ENCODE results near the gene ZBTB7C. TPM values are rescaled to one million over a fixed set of nuclear protein-coding genes. Genes with fewer than 3 reads are reported as not detected.

The ZBTB7C gene
- total RNA-seq, 1 experiment from 2014 or later = 0.33 TPM

DNA sequence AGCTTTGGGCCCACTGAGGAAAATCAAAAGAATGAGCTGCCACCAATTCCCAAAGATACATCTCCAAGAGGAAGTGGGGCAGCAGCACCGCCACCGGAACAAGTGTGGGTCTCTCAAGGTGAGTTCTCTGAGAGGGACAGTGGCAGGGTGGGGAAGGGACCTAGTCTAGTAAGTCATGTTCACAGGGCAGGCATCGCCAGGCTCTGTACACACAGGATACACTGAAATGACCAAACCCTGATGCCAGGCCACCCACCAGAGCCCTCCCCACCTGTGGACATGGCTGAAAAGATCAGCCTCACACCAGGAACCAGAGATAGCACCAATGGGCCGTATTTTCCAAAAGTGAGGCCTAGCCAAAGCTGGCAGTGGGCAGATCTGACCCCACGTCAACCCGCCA, 370.5 kb downstream of the ZBTB7C start:
- no peak overlapping the region for H2BK5ac ChIP-seq (ENCODE audit: insufficient read length, low read length)
- no peak overlapping the region for H3K27ac ChIP-seq (ENCODE audit: insufficient read length, low read depth, low read length)
- peaks cover 0 to 3% of the 10 kb centered on the region in 2 experiments; a peak in 3 of 4 replicates for H3K4me1 Mint-ChIP-seq
- H4K5ac ChIP-seq (ENCODE audit: insufficient read length, low read depth, low read length) = no peak overlapping the region
- H3K14ac ChIP-seq (ENCODE audit: insufficient read depth, low read length) = no peak overlapping the region
- H3K4me2 ChIP-seq (ENCODE audit: insufficient read depth, insufficient read length, low read length) = no peak overlapping the region
- peaks cover 0 to 3% (median 0%) of the 10 kb centered on the region in 3 experiments; a peak in 1 of 7 replicates for H3K36me3 Mint-ChIP-seq (ENCODE audit: insufficient read depth in 1 of 3, low read depth in 3 of 3)
- H3K23ac ChIP-seq (ENCODE audit: insufficient read length, low read depth, low read length) = no peak overlapping the region
- DNase-seq = no peak
- H3K79me1 ChIP-seq (ENCODE audit: insufficient read depth, low read depth, low read length, poor library complexity, severe bottlenecking) = no peaks in the 10 kb centered on the region
- no peak overlapping the region for H2BK12ac ChIP-seq (ENCODE audit: insufficient read length, low read depth, low read length)
- H3K27ac Mint-ChIP-seq = no peak overlapping the region; a peak in 1 of 7 replicates
- H3K56ac ChIP-seq (ENCODE audit: insufficient read length, low read depth, low read length) = no peak overlapping the region
- H3K18ac ChIP-seq (ENCODE audit: insufficient read length, low read depth, low read length) = no peak overlapping the region
- H3K27me3 ChIP-seq (ENCODE audit: insufficient read depth, low read length) = no peaks in the 10 kb centered on the region
- H2BK120ac ChIP-seq (ENCODE audit: low read depth, low read length, poor library complexity, severe bottlenecking) = no peak overlapping the region
- TF ChIP-seq CTCF (conservative IDR thresholded peaks at IDR 0.05) = no peak
- no peak overlapping the region; a peak in 1 of 5 replicates for H3K4me3 Mint-ChIP-seq
- no peaks in the 10 kb centered on the region for H3K79me2 ChIP-seq (ENCODE audit: insufficient read depth, low read length)
- no peaks in the 10 kb centered on the region for H4K20me1 ChIP-seq (ENCODE audit: control insufficient read depth, insufficient read depth, insufficient read length)
- WGBS (ENCODE audit: extremely low coverage, insufficient read length, low lambda C conversion rate) = no CpG with 5 or more reads among the region's 6 CpGs
- H4K91ac ChIP-seq (ENCODE audit: insufficient read length, low read depth, low read length) = no peak overlapping the region
- H3K9ac ChIP-seq (ENCODE audit: extremely low read depth, insufficient read length, low read length) = no peak overlapping the region
- no peak overlapping the region for H2BK20ac ChIP-seq (ENCODE audit: low read depth, low read length, poor library complexity, severe bottlenecking)
- H3K9me3 Mint-ChIP-seq = peaks cover 0 to 9% of the 10 kb centered on the region in 2 experiments; a peak in 3 of 5 replicates
- peaks cover 2% of the 10 kb centered on the region; the same call in 1 of the 2 replicates for H3K27me3 Mint-ChIP-seq (ENCODE audit: low read depth)
- no peaks in the 10 kb centered on the region for H3K9me3 ChIP-seq (ENCODE audit: control insufficient read depth, low read depth, low read length)
- no peak overlapping the region for H2AFZ ChIP-seq (ENCODE audit: low read length)
- no peak overlapping the region for H3K4ac ChIP-seq (ENCODE audit: low read depth, low read length)
- no peaks in the 10 kb centered on the region for H3K4me1 ChIP-seq (ENCODE audit: insufficient read depth, low read length)
- H3T11ph ChIP-seq (ENCODE audit: low read length) = no peak overlapping the region
- H4K8ac ChIP-seq (replicated peaks; ENCODE audit: insufficient read length, low read depth, low read length) = no peak overlapping the region
- H3K23me2 ChIP-seq (ENCODE audit: insufficient read length, low read depth, low read length, poor library complexity, severe bottlenecking) = no peaks in the 10 kb centered on the region
- no peak overlapping the region for H2AK5ac ChIP-seq (ENCODE audit: insufficient read length, low read length)
- no peak overlapping the region for H2BK15ac ChIP-seq (ENCODE audit: low read depth, low read length)

Measured in H9 (cell line).